NCI-H1105 (cell line): ENCODE results near the gene ZNF763.
A peak's percentile ranks its signal among the peaks of the same experiment; 100 is the strongest.
"Not testable (repeated sequence)": the region's sequence is repeated elsewhere in the genome, so short reads cannot be mapped to it uniquely, and the experiment has no call there.

Source experiments
- DNase-seq: peaks from one replicate; lab custom pipeline; 2025; lab: John Stamatoyannopoulos, UW

Gene ZNF763

DNA sequence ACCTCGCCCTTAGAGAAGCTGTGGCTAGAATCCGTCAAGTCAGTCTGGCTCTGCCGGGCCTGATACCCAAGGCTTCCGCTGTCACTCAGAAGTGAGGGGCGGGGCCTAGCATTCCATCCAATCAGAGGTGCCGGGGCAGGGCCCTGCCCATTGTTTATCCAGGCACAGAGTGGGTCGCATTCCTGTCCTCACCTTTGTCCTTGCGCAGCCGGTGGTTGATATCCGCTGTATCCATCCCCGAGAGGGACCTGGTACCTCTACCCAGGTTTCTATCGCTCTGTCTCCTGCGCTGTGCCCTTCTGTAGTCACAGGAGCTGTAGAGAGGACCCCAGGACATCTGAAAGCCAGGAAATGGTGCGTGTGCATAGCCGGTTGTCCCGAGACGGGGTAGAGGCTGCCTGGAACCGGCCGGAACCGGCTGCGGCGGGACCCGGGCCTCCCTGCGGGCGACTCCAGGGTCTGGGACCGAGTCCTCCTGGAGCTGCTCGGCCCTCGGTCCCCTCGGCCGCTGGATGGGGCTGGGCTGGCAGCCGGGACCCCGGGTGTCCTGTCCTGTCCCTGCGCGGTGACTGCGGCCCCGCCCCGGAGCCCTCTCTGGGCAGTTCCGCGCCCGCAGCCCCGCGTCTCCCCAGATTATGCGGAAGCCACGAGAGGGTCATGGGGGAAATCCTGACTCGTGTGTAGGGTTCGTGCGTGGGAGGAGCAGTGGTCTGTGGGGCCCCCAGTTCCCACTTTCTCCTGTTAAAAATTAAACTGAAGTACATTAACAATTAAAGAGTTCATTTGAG is at the start of gene ZNF763:
ZNF763 (plus strand) TSS at position 183 of the 788 bp plus-strand sequence; CDS start at position 352, 169 bp downstream.
- DNase-seq: peak; percentile 67

DNA sequence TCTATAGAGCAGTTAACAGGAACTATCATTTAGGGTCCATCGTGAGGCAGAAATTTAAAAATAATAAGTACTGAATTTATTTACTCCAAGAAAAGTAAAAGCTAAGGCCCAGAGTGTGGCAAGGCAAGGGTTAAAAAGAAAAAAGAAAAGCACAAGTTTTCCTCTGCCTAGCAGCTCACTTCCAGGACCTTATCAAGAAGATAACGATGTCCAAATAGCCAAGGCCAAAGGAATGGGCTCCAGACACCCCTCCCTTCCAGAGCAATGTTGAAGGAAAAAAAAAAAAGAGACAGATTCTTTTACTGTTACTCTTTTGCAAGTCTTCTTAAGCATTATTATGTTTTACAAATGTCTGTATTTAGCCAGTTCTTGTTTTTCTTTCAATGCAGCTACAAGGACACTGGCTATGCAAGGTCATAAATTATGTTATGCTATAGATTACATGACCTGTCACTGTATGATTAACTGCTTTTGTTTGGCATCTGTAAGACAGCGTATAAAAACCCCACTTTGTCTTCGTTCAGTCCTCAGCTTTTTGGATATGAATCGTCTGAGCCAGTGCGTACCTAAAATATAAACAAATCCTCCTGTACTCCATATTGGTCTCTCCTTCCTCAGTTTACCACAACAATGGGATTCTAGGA is 42.9 kb upstream of the ZNF763 start:
- no peak for DNase-seq

DNA sequence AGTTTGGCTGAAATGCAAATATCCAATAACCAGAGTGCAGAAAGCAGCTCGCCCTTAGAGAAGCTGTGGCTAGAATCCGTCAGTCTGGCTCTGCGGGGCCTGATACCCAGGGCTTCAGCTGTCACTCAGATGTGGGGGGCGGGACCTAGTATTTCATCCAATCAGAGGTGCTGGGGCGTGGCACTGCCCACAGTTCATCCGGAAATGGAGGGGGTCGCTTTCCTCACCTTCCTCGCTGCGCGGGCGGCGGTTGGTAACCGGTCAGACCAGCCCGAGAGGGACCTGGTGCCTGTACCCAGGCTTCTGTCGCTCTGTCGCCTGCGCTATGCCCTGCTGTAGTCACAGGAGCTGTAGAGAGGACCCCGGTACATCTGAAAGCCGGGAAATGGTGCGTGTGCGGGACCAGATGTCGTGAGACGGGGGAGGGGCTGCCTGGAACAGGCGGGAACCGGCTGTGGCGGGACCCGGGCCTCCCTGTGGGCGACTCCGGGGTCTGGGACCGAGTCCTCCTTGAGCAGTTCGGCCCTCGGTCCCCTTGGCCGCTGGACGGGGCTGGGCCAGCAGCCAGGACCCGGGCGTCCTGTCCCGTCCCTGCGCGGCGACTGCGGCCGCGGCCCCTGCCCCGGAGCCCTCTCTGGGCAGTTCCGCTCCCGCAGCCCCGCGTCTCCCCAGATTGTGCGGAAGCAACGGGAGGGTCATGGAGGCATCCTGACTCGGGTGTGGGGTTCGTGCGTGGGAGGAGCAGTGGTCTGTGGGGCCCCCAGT is 39.8 kb upstream of the ZNF763 start, which contains the start of gene ZNF700:
ZNF700 (plus strand) TSS at position 222 of the 765 bp plus-strand sequence; CDS start at position 326, 104 bp downstream.
- DNase-seq: peak; percentile 97

DNA sequence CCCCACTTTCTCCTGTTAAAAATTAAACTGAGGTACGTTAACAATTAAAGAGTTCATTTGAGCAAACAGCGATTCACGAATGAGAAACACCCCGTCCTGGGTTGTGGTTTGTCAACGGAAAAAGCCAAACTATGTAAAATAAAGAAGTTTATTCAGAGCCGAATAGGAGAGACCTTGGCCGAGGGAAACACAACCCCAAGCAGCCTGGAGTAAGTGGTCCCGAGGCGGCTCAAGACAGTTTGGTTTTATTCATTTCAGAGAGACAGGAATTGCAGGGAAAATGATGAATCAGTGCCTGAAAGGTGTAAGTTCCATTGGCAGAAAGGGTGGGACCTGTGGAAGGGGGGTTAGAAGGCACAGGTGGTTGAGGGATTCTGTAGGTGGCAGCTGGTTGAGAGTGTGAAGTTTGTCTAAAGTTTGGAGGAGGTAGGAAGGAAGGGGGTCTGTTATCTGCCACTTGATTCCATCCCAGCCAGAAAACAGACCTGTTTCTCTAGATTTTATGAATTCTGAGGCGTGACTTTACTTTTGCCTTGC is 39.1 kb upstream of the ZNF763 start:
- DNase-seq: not testable (repeated sequence)

DNA sequence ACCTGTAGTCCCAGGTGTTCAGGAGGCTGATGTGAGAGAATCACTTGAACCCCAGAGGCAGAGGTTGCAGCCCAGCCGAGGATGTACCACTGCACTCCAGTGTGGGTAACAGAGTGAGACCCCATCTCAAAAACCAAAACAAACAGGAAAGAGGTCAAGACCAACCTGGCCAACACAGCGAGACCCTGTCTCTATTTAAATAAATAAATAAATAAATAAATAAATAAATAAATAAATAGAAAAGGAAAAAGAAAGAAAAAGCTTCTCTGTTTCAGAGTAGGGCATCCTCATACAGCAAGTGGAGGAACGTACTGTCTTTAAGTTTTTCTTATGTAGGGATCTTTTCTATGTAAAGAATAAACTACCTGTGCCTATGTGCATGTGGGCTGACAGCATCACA is 37.6 kb upstream of the ZNF763 start:
- no peak for DNase-seq

DNA sequence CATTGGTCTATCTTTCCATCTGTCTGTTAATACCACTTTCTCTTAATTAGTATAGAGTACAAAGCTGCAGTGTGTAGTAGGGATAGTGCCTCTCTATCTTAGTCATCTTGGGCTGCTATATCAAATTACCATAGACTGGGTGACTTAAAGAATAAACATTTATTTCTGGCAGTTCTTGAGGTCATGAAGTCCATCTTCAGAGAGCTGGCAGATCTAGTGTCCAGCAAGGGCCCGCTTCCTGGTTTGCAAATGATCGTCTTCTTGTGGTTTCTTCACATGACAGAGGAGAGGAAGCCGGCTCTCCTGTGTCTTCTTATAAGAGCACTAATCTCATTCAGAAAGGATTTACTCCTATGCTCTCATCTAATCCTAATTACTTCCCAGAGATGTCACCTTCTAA is 33.8 kb upstream of the ZNF763 start:
- DNase-seq: no peak

DNA sequence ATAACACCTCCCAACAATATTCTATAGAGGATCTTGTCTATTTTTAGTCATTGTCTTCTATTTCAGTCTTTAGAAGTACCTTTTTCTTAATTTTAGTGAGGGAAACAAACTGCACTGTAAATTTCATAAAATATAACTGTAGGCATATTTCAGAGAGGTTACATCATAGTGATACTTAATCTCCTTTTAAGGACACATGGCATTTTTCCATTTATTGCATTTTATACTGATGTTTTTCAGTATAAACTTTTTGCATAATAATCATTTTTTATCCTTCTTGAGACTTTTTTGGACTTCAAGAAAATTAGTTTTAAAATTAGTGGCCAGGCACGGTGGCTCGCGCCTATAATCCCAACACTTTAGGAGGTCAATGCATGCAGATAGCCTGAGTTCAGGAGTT is 33.3 kb upstream of the ZNF763 start:
- no peak for DNase-seq

DNA sequence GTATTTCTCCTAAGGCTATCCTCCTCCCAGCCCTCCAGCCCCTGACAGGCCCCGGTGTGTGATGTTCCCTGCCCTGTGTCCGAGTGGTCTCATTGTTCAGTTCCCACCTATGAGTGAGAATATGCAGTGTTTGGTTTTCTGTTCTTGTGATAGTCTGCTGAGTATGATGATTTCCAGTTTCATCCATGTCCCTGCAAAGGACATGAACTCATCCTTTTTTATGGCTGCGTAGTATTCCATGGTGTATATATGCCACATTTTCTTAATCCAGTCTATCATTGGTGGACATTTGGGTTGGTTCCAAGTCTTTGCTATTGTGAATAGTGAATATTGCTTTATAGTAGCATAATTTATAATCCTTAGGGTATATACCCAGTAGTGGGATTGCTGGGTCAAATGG is 29.0 kb upstream of the ZNF763 start:
- DNase-seq: not testable (repeated sequence)

DNA sequence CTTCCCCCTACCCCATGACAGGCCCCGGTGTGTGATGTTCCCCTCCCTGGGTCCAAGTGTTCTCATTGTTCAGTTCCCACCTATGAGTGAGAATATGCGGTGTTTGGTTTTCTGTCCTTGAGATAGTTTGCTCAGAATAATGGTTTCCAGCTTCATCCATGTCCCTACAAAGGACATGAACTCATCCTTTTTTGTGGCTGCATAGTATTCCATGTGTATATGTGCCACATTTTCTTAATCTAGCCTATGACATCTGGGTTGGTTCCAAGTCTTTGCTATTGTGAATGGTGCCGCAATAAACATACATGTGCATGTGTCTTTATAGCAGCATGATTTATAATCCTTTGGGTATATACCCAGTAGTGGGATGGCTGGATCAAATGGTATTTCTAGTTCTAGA is 26.5 kb upstream of the ZNF763 start:
- not testable (repeated sequence) for DNase-seq

DNA sequence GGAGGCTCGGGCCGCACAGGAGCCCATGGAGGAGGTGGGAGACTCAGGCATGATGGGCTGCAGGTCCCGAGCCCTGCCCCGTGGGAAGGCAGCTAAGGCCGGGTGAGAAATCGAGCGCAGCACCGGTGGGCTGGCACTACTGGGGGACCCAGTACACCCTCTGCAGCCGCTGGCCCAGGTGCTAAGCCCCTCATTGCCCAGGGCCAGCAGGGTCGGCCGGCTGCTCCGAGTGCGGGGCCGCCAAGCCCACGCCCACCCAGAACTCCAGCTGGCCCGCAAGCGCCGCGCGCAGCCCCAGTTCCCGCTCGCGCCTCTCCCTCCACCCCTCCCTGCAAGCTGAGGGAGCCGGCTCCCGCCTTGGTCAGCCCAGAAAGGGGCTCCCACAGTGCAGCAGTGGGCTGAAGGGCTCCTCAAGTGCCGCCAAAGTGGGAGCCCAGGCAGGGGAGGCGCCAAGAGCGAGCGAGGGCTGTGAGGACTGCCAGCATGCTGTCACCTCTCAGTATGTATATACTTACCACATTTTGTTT is 23.4 kb upstream of the ZNF763 start:
- not testable (repeated sequence) for DNase-seq

DNA sequence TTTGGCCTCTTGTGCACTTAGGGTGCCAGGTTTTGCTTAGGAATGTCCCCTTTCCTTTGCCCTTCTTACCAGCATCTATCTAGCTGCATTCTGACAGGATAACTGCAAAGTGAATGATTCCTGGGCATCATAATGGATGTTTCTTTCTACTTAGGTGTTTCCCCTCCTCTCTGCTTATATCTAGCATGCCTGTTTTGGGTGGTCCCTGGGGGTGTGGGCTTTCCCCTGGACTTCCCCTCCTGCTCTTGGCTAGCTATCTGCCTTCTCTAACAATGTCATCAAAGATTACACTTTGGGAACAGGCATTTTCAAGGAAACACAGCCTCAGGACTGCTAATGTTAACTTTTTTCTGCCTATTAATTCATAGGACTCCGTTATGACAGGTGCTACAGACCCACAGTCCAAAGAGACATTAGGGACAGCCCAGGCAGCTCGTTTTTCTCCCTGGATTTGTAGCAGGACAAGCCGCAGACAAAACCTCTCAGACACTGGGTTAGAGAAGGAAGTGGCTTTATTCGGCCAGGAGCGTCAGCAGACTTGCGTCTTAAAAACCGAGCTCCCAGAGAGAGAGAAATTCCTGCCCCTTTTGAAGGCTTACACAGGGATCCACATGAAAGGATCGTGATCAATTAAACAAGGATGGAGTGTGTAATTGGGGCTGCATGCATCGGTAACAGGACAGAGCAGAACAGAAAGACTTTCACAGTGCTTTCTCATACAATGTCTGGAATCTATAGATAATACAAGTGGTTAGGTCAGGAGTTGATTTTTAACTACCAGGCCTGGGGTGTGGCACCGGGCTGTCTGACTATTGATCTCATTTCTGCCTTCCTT is 22.6 kb upstream of the ZNF763 start:
- no peak for DNase-seq

DNA sequence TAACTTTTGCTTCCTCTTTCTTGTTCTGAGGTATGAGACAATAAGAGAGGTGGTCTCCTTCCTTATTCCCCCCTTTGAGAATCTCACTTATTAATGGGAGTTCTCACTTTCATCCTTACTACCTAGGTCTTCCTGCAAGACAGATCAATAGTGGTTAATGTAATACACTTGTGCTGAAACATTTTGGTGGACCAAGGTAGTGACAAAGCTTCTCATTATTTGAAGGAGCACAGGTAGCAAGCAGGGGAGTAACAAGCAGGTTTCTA is 22.1 kb upstream of the ZNF763 start:
- DNase-seq: no peak

DNA sequence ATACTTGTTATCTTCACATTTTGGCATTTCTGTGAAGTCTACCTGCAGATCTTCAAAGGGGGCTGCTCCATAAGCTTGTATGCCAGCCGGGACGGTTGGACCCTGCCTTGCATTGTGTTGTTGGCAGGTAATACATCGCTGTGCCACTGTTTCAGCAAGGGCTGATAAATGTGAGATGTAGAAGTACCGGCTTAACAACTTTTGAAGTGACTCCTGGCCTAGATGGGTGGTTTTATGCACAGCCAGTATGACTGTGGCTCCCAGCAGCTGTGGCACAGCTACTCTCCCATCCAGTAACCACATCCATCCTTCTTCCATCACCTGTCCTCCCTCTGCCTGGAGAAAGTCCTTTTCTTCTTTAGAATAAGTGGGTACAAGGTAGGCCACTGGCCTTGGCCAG is 20.2 kb upstream of the ZNF763 start:
- no peak for DNase-seq

DNA sequence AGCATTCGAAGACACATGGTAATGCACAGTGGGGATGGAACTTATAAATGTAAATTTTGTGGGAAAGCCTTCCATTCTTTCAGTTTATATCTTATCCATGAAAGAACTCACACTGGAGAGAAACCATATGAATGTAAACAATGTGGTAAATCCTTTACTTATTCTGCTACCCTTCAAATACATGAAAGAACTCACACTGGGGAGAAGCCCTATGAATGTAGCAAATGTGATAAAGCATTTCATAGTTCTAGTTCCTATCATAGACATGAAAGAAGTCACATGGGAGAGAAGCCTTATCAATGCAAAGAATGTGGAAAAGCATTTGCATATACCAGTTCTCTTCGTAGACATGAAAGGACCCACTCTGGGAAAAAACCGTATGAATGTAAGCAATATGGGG is 16.2 kb upstream of the ZNF763 start:
- no peak for DNase-seq

DNA sequence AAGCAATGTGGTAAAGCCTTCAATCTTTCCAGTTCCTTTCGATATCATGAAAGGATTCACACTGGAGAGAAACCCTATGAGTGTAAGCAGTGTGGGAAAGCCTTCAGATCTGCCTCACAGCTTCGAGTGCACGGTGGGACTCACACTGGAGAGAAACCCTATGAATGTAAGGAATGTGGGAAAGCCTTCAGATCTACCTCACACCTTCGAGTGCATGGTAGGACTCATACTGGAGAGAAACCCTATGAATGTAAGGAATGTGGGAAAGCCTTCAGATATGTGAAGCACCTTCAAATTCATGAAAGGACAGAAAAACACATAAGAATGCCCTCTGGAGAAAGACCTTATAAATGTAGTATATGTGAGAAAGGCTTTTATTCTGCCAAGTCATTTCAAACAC is 15.6 kb upstream of the ZNF763 start:
- DNase-seq: no peak

DNA sequence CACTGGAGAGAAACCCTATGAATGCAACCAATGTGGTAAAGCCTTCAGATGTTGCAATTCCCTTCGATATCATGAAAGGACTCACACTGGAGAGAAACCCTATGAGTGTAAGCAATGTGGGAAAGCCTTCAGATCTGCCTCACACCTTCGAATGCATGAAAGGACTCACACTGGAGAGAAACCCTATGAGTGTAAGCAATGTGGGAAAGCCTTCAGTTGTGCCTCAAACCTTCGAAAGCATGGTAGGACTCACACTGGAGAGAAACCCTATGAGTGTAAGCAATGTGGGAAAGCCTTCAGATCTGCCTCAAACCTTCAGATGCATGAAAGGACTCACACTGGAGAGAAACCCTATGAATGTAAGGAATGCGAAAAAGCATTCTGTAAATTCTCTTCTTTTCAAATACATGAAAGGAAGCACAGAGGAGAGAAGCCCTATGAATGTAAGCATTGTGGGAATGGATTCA is 15.2 kb upstream of the ZNF763 start:
- not testable (repeated sequence) for DNase-seq

DNA sequence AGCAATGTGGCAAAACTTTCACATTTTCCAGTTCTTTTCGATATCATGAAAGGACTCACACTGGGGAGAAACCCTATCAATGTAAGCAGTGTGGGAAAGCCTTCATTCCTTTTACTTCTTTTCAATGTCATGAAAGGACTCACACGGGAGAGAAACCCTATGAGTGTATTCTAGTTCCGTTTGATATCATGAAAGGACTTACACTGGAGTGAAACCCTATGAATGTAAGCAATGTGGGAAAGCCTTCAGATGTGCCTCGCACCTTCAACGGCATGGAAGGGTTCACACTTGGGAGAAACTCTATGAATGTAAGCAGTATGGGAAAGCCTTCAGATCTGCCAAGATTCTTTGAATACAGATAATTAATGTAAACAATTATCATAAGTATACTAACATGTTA is 14.5 kb upstream of the ZNF763 start:
- no peak for DNase-seq

DNA sequence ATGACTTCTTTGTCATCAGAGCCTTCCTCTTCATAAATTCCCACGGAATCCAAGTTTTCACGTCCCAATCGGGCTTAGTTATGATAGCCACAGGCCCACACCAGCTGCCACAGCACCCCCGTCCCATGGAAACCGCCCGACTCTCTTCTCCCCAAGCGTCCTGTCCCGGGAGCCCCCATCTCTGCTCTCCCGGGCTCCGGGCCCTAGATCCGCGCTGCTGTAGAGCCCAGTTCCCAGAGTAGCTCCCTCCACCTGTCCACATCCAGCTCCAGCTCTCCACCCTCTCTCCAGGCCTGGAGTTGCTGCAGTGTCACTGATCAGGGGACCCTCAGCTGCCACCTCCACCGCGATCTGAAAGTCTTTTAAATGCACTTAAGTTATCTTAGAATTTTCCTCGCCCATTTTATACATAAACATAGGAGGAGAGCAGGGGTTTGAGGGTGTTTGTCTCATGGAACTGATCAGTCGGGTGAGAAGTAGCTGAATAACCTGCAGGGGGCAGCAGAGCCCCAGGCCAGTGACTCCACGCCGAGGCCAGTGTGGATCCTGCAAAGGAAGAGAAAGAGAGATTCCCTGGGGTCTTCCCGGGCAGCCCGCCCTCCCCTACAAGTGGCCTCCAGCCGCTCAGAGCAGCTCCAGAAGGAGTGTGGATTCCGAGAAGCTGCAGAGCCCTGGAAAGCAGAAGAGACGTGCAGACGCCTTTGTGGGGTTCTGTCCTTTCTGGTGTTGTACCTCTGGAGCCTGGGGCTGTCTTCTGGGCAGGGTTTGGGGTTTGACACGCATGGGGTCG is 1.1 kb upstream of the ZNF763 start:
- DNase-seq: peak; percentile 64

DNA sequence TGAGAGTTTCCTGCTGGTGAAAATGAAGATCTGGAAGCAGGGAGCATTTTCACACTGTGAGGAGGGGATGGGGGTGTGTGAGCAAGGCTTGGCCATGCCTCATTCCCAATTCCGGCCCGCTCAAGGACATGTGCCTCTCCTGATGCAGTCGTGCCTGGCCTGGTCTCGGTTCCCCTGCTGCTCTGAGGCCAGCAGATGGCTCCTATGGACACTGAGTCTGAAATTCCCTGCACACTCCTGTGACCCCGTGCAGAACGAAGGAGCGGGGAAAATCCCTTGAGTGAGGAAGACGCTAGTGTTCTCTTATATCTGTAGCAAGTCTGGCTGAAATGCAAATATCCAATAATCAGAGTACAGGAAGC is 363 bp upstream of the ZNF763 start:
- no peak for DNase-seq

DNA sequence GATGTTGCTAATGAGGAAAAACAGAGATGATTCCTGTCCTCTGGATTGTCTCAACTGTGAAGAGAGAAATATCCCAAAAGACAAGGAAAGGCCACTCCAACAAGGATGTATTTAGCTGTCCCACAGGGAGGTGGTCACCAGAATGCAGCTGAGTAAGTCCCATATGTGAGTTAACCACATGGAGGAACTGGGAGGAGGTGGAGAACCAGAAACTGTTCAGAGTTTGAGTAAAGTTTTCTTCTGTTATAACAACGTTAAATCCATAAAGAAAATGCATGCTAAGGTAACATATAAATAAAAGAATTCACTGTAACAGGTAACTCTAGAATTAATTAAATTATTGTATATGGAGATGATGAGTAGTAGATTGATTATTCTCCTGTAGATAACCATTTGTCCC is 5.3 kb downstream of the ZNF763 start:
- DNase-seq: no peak

DNA sequence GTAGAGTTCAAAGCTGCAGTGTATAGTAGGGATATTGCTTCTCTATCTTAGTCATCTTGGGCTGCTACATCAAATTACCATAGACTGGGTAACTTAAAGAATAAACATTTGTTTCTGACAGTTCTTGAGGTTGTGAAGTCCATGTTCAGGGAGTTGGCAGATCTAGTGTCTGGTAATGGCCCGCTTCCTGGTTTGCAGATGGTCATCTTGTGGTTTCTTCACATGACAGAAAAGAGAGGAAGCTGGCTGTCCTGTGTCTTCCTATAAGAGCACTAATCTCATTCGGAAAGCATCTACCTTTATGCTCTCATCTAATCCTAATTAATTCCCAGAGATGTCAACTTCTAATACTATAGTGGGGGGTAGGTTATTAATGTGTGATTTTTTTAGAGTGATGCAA is 6.2 kb downstream of the ZNF763 start:
- DNase-seq: no peak
